HG03565 (cell line): Measurements from ENCODE around the gene SEMA3F.

ENCODE experiments used
- ATAC-seq: cut with Tn5 transposase; IDR thresholded peaks from one replicate; pipeline ENCODE4 v1.9.1; 2021; ENCODE audit warnings: mild to moderate bottlenecking, moderate library complexity; ENCODE audit not compliant: unreplicated experiment

Gene SEMA3F

GRCh38 chr3:50230104-50230793, 75.1 kb downstream of the SEMA3F start:
- ATAC-seq, result no peak

GRCh38 chr3:50230794-50231125, 75.6 kb downstream of the SEMA3F start:
- no peak for ATAC-seq

- no peak for ATAC-seq
Observed at GRCh38 chr3:50231581-50231980, 76.5 kb downstream of the SEMA3F start.

- ATAC-seq, result no peak
Observed at GRCh38 chr3:50232303-50232702, 77.2 kb downstream of the SEMA3F start.

- no peak for ATAC-seq
Observed at GRCh38 chr3:50233176-50233575, 78.1 kb downstream of the SEMA3F start.

- ATAC-seq, result peak; percentile 90
Observed at GRCh38 chr3:50235716-50236483, 80.8 kb downstream of the SEMA3F start, which contains the start of gene GNAI2. Gene GNAI2, plus strand, starts transcription at chr3:50236204. Its CDS starts 132 bp downstream, at chr3:50236336.

GRCh38 chr3:50236484-50237132, 81.5 kb downstream of the SEMA3F start:
- ATAC-seq, result no peak

- ATAC-seq, result no peak
Observed at GRCh38 chr3:50237133-50237651, 82.1 kb downstream of the SEMA3F start.

- peak; percentile 28 for ATAC-seq
Observed at GRCh38 chr3:50237754-50238548, 82.8 kb downstream of the SEMA3F start.

- ATAC-seq, result no peak
Observed at GRCh38 chr3:50238549-50239026, 83.5 kb downstream of the SEMA3F start.
